H9 (cell line): ENCODE data around the gene TAF1L. TPM values are rescaled to one million over a fixed set of nuclear protein-coding genes. Genes with fewer than 3 reads are reported as not detected.

Experiments used
- DNase-seq: peaks from one replicate; pipeline ENCODE4 v3.0.0-alpha.2; 2017
- H2AFZ ChIP-seq: one replicate; pipeline ENCODE4 v1.6.1; 2013; ENCODE audit warnings: mild to moderate bottlenecking, low read length, control low read depth, moderate library complexity
- H2AK5ac ChIP-seq: 2 replicates; pipeline ENCODE4 v1.6.1; 2013; ENCODE audit warnings: low read length, control low read depth, mixed read lengths; ENCODE audit not compliant: insufficient read length
- H2BK120ac ChIP-seq: one replicate; pipeline ENCODE4 v1.6.1; 2013; ENCODE audit warnings: low read depth, mild to moderate bottlenecking, low read length, control low read depth, inconsistent platforms; ENCODE audit not compliant: poor library complexity, severe bottlenecking
- H2BK12ac ChIP-seq: 2 replicates; pipeline ENCODE4 v1.6.1; 2013; ENCODE audit warnings: low read length, control low read depth, mixed read lengths, low read depth; ENCODE audit not compliant: insufficient read length
- H2BK15ac ChIP-seq: 2 replicates; pipeline ENCODE4 v1.6.1; 2013; ENCODE audit warnings: low read depth, low read length, control low read depth
- H2BK20ac ChIP-seq: one replicate; pipeline ENCODE4 v1.6.1; 2013; ENCODE audit warnings: low read depth, mild to moderate bottlenecking, low read length, control low read depth, inconsistent platforms; ENCODE audit not compliant: poor library complexity, severe bottlenecking
- H2BK5ac ChIP-seq: 2 replicates; pipeline ENCODE4 v1.6.1; 2013; ENCODE audit warnings: low read length, control low read depth, mixed read lengths; ENCODE audit not compliant: insufficient read length
- H3K14ac ChIP-seq: 2 replicates; pipeline ENCODE4 v1.6.1; 2013; ENCODE audit warnings: low read length, control low read depth; ENCODE audit not compliant: insufficient read depth
- H3K18ac ChIP-seq: 2 replicates; pipeline ENCODE4 v1.6.1; 2013; ENCODE audit warnings: low read depth, mild to moderate bottlenecking, mixed read lengths, low read length, control low read depth; ENCODE audit not compliant: insufficient read length
- H3K23ac ChIP-seq: 2 replicates; pipeline ENCODE4 v1.6.1; 2013; ENCODE audit warnings: low read length, control low read depth, mixed read lengths, low read depth; ENCODE audit not compliant: insufficient read length
- H3K23me2 ChIP-seq: 2 replicates; pipeline ENCODE4 v1.6.1; 2013; ENCODE audit warnings: low read depth, mild to moderate bottlenecking, mixed read lengths, low read length, control low read depth; ENCODE audit not compliant: insufficient read length, poor library complexity, severe bottlenecking
- H3K27ac ChIP-seq: 2 replicates; pipeline ENCODE4 v1.5.1; 2013; ENCODE audit warnings: low read length, control low read depth, mixed read lengths, low read depth; ENCODE audit not compliant: insufficient read length
- H3K27me3 ChIP-seq: 2 replicates; pipeline ENCODE4 v1.6.1; 2013; ENCODE audit warnings: low read length, control low read depth, inconsistent platforms; ENCODE audit not compliant: insufficient read depth
- H3K4ac ChIP-seq: 2 replicates; pipeline ENCODE4 v1.6.1; 2013; ENCODE audit warnings: low read depth, mild to moderate bottlenecking, control low read depth, inconsistent platforms, low read length, moderate library complexity
- H3K4me1 ChIP-seq: 2 replicates; pipeline ENCODE4 v1.6.1; 2013; ENCODE audit warnings: low read length, control low read depth, inconsistent platforms; ENCODE audit not compliant: insufficient read depth
- H3K4me2 ChIP-seq: 2 replicates; pipeline ENCODE4 v1.6.1; 2013; ENCODE audit warnings: low read length, control low read depth, mixed read lengths; ENCODE audit not compliant: insufficient read length, insufficient read depth
- H3K56ac ChIP-seq: 2 replicates; pipeline ENCODE4 v1.6.1; 2013; ENCODE audit warnings: low read depth, mild to moderate bottlenecking, mixed read lengths, low read length, control low read depth; ENCODE audit not compliant: insufficient read length
- H3K79me1 ChIP-seq: 2 replicates; pipeline ENCODE4 v1.6.1; 2013; ENCODE audit warnings: low read depth, mild to moderate bottlenecking, moderate library complexity, low read length, control low read depth, inconsistent platforms; ENCODE audit not compliant: insufficient read depth, poor library complexity, severe bottlenecking
- H3K79me2 ChIP-seq: 2 replicates; pipeline ENCODE4 v1.6.1; 2013; ENCODE audit warnings: low read length, control low read depth, inconsistent platforms; ENCODE audit not compliant: insufficient read depth
- H3K9ac ChIP-seq: 2 replicates; pipeline ENCODE4 v1.6.1; 2013; ENCODE audit warnings: low read length, control low read depth, mixed read lengths; ENCODE audit not compliant: insufficient read length; ENCODE audit errors: extremely low read depth
- H3K9me3 ChIP-seq: one replicate; pipeline ENCODE4 v1.6.1; 2013; ENCODE audit warnings: low read depth, low read length, inconsistent platforms; ENCODE audit not compliant: control insufficient read depth
- H3T11ph ChIP-seq: one replicate; pipeline ENCODE4 v1.6.1; 2013; ENCODE audit warnings: mild to moderate bottlenecking, low read length, control low read depth, inconsistent platforms
- H4K20me1 ChIP-seq: one replicate; pipeline ENCODE4 v1.6.1; 2013; ENCODE audit not compliant: control insufficient read depth, insufficient read length, insufficient read depth
- H4K5ac ChIP-seq: 2 replicates; pipeline ENCODE4 v1.6.1; 2013; ENCODE audit warnings: low read depth, mild to moderate bottlenecking, mixed read lengths, low read length, control low read depth; ENCODE audit not compliant: insufficient read length
- H4K8ac ChIP-seq: replicated peaks from 2 replicates; pipeline ENCODE4 v1.6.1; 2013; ENCODE audit warnings: low read length, control low read depth, mixed read lengths, low read depth; ENCODE audit not compliant: insufficient read length
- H4K91ac ChIP-seq: 2 replicates; pipeline ENCODE4 v1.6.1; 2013; ENCODE audit warnings: low read depth, mild to moderate bottlenecking, moderate library complexity, mixed read lengths, low read length, control low read depth; ENCODE audit not compliant: insufficient read length
- H3K27ac Mint-ChIP-seq, 3 experiments: 2 replicates in 2 of 3; 3 replicates in 1 of 3; pipeline ENCODE4 v1.8.0; 2020 to 2021; ENCODE audit warnings: mixed read lengths in 3 of 3, mild to moderate bottlenecking in 1 of 3, moderate library complexity in 1 of 3
- H3K27me3 Mint-ChIP-seq: 2 replicates; pipeline ENCODE4 v1.8.0; 2021; ENCODE audit warnings: low read depth, mild to moderate bottlenecking, moderate library complexity, mixed read lengths
- H3K36me3 Mint-ChIP-seq, 3 experiments: 2 replicates in 2 of 3; 3 replicates in 1 of 3; pipeline ENCODE4 v1.8.0; 2020 to 2021; ENCODE audit warnings: low read depth in 3 of 3, mixed read lengths in 3 of 3; ENCODE audit not compliant: insufficient read depth in 1 of 3
- H3K4me1 Mint-ChIP-seq, 2 experiments: 2 replicates each; pipeline ENCODE4 v1.8.0; 2020; ENCODE audit warnings: mixed read lengths in 2 of 2
- H3K4me3 Mint-ChIP-seq, 2 experiments: 2 replicates in 1 of 2; 3 replicates in 1 of 2; pipeline ENCODE4 v1.8.0; 2020 to 2021; ENCODE audit warnings: mild to moderate bottlenecking in 2 of 2, mixed read lengths in 2 of 2, moderate library complexity in 1 of 2
- H3K9me3 Mint-ChIP-seq, 2 experiments: 2 replicates in 1 of 2; 3 replicates in 1 of 2; pipeline ENCODE4 v1.8.0; 2020; ENCODE audit warnings: mild to moderate bottlenecking in 2 of 2, mixed read lengths in 2 of 2, moderate library complexity in 1 of 2
- CTCF ChIP-seq: fragments of 200-600 bp; sonication (generic); conservative IDR thresholded peaks from 3 replicates; pipeline ENCODE4 v1.8.0; 2021; ENCODE audit warnings: antibody characterized with exemption, mild to moderate bottlenecking
- WGBS: extraction: QIAGEN DNeasy Blood & Tissue Kit; methylation state at CpG from one replicate; pipeline ENCODE4 v1.1.7; 2013; ENCODE audit warnings: missing lambda C conversion rate, low lambda C conversion rate, mixed read lengths; ENCODE audit not compliant: insufficient read length; ENCODE audit errors: extremely low coverage; 5-methylcytosine and 5-hydroxymethylcytosine counted together
- total RNA-seq: library from RNA; stranded (reverse); gene quantifications from 2 replicates; pipeline ENCODE4 v1.2.1, GENCODE V29; 2021

TAF1L gene
- total RNA-seq, 1 experiment from 2014 or later, result not detected

- Histone ChIP-seq H2BK15ac (no peak overlapping the region), H2AK5ac (no peak overlapping the region), H4K8ac (no peak overlapping the region), H3K23ac (no peak overlapping the region), H2AFZ (no peak overlapping the region), H3K4me2 (no peak overlapping the region), H3K4ac (no peak overlapping the region), H3K9ac (no peak overlapping the region), H3T11ph (no peak overlapping the region), H3K18ac (no peak overlapping the region), H2BK12ac (no peak overlapping the region), H2BK5ac (no peak overlapping the region), H4K91ac (no peak overlapping the region), H3K79me1 (no peaks in the 10 kb centered on the region), H3K23me2 (no peaks in the 10 kb centered on the region), H3K79me2 (no peaks in the 10 kb centered on the region), H3K14ac (no peak overlapping the region), H2BK20ac (no peak overlapping the region), H3K9me3 (no peaks in the 10 kb centered on the region), H3K4me1 (no peaks in the 10 kb centered on the region), H4K5ac (no peak overlapping the region), H3K56ac (no peak overlapping the region), H2BK120ac (no peak overlapping the region), H3K27me3 (no peaks in the 10 kb centered on the region), H4K20me1 (no peaks in the 10 kb centered on the region), H3K27ac (no peak overlapping the region)
- peaks cover 5% of the 10 kb centered on the region for H3K27me3 Mint-ChIP-seq
- no CpG with 5 or more reads among the region's 3 CpGs for WGBS
- peaks cover 0 to 6% (median 2%) of the 10 kb centered on the region in 3 experiments; a peak in 3 of 7 replicates for H3K36me3 Mint-ChIP-seq
- H3K9me3 Mint-ChIP-seq, result peaks cover 17 to 91% of the 10 kb centered on the region in 2 experiments
- TF ChIP-seq CTCF, result no peak
- no peaks in the 10 kb centered on the region for H3K4me1 Mint-ChIP-seq
- no peak overlapping the region for H3K27ac Mint-ChIP-seq
- DNase-seq, result no peak
- no peak overlapping the region for H3K4me3 Mint-ChIP-seq
Measured at GRCh38 chr9:32665101-32665500, 29.6 kb upstream of the TAF1L start.
